Kidney (tissue), 14 donors: Measurements from ENCODE around the gene FAM111B. TPM values are rescaled to one million over a fixed set of nuclear protein-coding genes. Genes with fewer than 3 reads are reported as not detected.

Source experiments
- DNase-seq, 5 donors: peaks; one replicate each; pipeline ENCODE4 v3.0.0-alpha.2; 2013 to 2020
- FAIRE-seq: peaks from 2 replicates; lab custom pipeline; 2012; peaks lifted over from hg19 to GRCh38; lab: Jason Lieb, UNC
- H3K27ac ChIP-seq, 2 donors: one replicate each; pipeline ENCODE4 v1.7.0; 2013; ENCODE audit warnings: low read depth in 2 of 2, low read length in 2 of 2, inconsistent platforms in 1 of 2
- H3K27me3 ChIP-seq: one replicate; pipeline ENCODE4 v1.7.1; 2013; ENCODE audit warnings: low read length, inconsistent platforms; ENCODE audit not compliant: control insufficient read depth, insufficient read depth
- H3K36me3 ChIP-seq, 3 donors: one replicate each; pipeline versions ENCODE4 v1.7.0 to v1.7.1; 2013; ENCODE audit warnings: low read length in 3 of 3, control low read depth in 1 of 3, inconsistent platforms in 1 of 3; ENCODE audit not compliant: insufficient read depth in 3 of 3, control insufficient read depth in 2 of 3
- H3K4me1 ChIP-seq, 3 donors: one replicate each; pipeline versions ENCODE4 v1.7.0 to v1.7.1; 2013; ENCODE audit warnings: low read length in 3 of 3, inconsistent platforms in 1 of 3, low read depth in 1 of 3; ENCODE audit not compliant: control insufficient read depth in 2 of 3, insufficient read depth in 2 of 3
- H3K4me3 ChIP-seq, 3 donors: one replicate each; pipeline versions ENCODE4 v1.7.0 to v1.8.1; 2013; ENCODE audit warnings: low read length in 3 of 3, control low read depth in 1 of 3, inconsistent platforms in 1 of 3
- H3K9ac ChIP-seq, 3 donors: one replicate each; pipeline versions ENCODE4 v1.7.0 to v1.7.1; 2013; ENCODE audit warnings: low read length in 3 of 3, control low read depth in 1 of 3, inconsistent platforms in 1 of 3
- H3K9me3 ChIP-seq, 3 donors: one replicate each; pipeline versions ENCODE4 v1.7.0 to v1.7.1; 2013; ENCODE audit warnings: low read length in 3 of 3, control low read depth in 1 of 3, inconsistent platforms in 1 of 3; ENCODE audit not compliant: control insufficient read depth in 2 of 3, insufficient read depth in 1 of 3
- CTCF ChIP-seq: IDR thresholded peaks from 3 replicates; pipeline ENCODE4 v1.5.1; 2012; ENCODE audit warnings: mild to moderate bottlenecking, moderate library complexity, borderline replicate concordance; ENCODE audit not compliant: insufficient read depth; ENCODE audit errors: extremely low read depth
- intact Hi-C: fragments of 100-400 bp; cut with DNase I; formaldehyde crosslinking; loops from one replicate; pipeline ENCODE4 v1.11.1; 2022
- polyA plus RNA-seq: library from polyadenylated mRNA; stranded (reverse); fragments of 350-450 nt; fragmentation: Illumina TruSeq; extraction: RNeasy Lipid Tissue Mini Kit (QIAGEN cat#74804); gene quantifications from one replicate; pipeline ENCODE4 v1.2.3, GENCODE V29; 2014; ENCODE audit warnings: low read depth, low replicate concordance; ENCODE audit not compliant: insufficient read depth
- total RNA-seq: library from RNA; stranded (reverse); fragmentation: NEBNext Ultra II Directional; extraction: Animal tissue kit (Norgen Biotek cat#: 25700); gene quantifications from one replicate; pipeline ENCODE4 v1.2.1, GENCODE V29; 2021
- donor health status: control.
- donor health status: control.
- donor health status: control.
- donor health status: control.
- donor health status: control.
- donor health status: DM: yes; HTN: yes; CAD: no.
- donor health status: Normal renal cell carcinoma (clear cell type).

The FAM111B gene
- total and polyA plus RNA-seq, 2 donors from 2014 or later = 0.17 to 2.2 TPM

DNA sequence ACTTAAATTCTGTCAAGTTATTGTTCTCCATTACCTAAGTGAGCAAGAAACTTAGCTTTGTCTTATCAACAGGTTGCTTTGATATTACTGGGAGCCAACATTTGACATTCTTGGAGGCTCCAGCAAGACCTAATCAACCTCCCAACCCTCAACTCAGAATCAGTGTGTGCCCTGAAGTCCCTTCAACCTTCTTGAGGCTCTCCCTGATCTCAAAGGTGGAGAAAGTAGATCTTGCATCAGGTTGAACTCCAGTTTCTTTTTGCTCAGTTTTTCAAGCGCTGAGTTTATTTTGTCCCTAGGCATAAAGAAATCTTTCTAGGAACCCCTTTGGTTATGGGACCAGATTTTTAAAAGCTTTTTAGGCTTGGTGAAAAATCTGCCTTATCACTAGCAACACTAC lies 37.1 kb downstream of the FAM111B start:
- FAIRE-seq (no peak), DNase-seq (peak in 1 of 5 donors; percentile 5)
- no peaks in the 10 kb centered on the region for H3K9me3 ChIP-seq
- intact Hi-C loops = no loop called here
- H3K27me3 ChIP-seq = no peaks in the 10 kb centered on the region
- H3K9ac ChIP-seq = peak overlapping the region; percentile 14 to 63 (median 63)
- H3K4me1 ChIP-seq = peaks cover 3 to 17% (median 14%) of the 10 kb centered on the region in 3 donors
- peak overlapping the region; percentile 40 to 99 for H3K27ac ChIP-seq
- no peak for TF ChIP-seq CTCF
- peak overlapping the region; percentile 64 to 94 (median 67) for H3K4me3 ChIP-seq
- H3K36me3 ChIP-seq = peaks cover 0 to 6% (median 0%) of the 10 kb centered on the region in 3 donors

DNA sequence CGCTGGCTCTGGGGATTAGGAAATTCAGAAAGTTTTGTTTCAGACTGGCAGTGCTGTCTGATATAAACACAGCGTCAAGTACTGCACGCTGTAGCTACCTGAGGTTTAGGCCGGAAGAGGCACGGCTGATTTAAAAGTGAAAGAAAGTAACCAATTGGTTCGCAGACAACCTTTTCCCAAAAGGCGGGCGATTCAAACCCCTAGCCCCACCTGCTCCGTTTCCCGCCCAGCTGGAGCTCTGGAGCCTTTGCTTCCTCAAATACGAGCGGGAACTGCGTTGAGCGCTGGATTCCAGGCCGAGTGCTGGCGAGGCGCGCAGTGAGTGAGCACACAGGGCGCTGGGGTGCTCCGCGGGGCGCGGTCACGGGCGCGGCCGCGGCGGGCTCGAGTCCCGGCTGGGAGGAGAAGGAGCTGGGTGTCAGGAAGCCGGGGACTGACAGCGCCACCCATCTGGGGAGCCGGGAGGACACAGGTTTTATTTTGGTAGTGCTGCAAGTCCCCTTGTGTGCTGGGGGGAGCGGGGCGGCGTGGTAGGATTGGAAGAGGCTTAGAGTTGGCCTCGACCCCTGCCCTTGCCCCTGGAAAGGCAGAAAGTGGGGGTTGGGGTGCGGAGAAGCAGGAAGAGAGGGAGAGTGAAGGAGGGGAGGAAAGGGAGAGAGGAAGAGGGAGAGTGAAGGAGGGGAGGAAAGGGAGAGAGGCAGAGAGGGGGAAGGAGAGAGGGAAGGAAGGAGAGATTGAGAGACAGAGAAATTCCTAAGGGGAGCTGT lies 37.7 kb downstream of the FAM111B start:
- intact Hi-C loops = no loop called here
- FAIRE-seq = no peak
- Histone ChIP-seq H3K9me3 (no peaks in the 10 kb centered on the region), H3K9ac (peak overlapping the region; percentile 43 to 63 (median 63)), H3K36me3 (peaks cover 0 to 6% (median 0%) of the 10 kb centered on the region in 3 donors), H3K4me3 (peak overlapping the region; percentile 64 to 94 (median 67)), H3K27ac (peak overlapping the region; percentile 40 to 99), H3K4me1 (peaks cover 3 to 17% (median 14%) of the 10 kb centered on the region in 3 donors), H3K27me3 (no peaks in the 10 kb centered on the region)
- peak; percentile 88 to 96 (median 91) for DNase-seq
- no peak for TF ChIP-seq CTCF

DNA sequence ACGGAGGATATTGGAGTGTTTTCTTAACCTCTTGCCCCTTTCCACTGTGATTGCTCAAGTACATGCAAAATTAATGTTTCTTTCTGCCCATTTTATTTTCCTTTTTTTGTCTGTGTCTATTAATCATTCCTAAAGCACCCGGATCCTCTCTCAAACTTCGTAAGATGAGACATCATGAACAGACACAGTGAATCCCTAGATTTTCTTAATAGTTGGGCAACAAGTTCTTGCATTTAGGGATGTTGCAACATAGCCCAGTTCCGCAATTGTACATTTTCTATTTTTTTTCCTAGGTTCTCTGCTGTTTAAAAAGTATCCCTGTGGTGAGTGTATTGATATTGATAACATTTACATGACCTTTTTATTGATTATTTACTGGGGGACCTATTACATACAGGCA lies 38.5 kb downstream of the FAM111B start:
- intact Hi-C loops = no loop called here
- no peak for DNase-seq
- H3K4me3 ChIP-seq = peak overlapping the region in 1 of 3 donors; percentile 44
- H3K27me3 ChIP-seq = no peaks in the 10 kb centered on the region
- peaks cover 0 to 6% (median 0%) of the 10 kb centered on the region in 3 donors for H3K36me3 ChIP-seq
- H3K4me1 ChIP-seq = peaks cover 3 to 17% (median 14%) of the 10 kb centered on the region in 3 donors
- H3K27ac ChIP-seq = no peak overlapping the region
- no peak for FAIRE-seq
- TF ChIP-seq CTCF = no peak
- no peaks in the 10 kb centered on the region for H3K9me3 ChIP-seq
- no peak overlapping the region for H3K9ac ChIP-seq
